Neuronal stem cell (in vitro differentiated cells): Measurements from ENCODE around the gene ADAP1.

ENCODE experiments used
- DNase-seq: peaks from one replicate; pipeline ENCODE4 v3.0.0-alpha.2; 2013; ENCODE audit warnings: low spot score
- H2AFZ ChIP-seq: one replicate; pipeline ENCODE4 v1.6.1; 2013; ENCODE audit warnings: mild to moderate bottlenecking, low read length, inconsistent platforms
- H2AK5ac ChIP-seq: 2 replicates; pipeline ENCODE4 v1.6.1; 2013; ENCODE audit warnings: low read depth, mild to moderate bottlenecking, inconsistent platforms, low read length, moderate library complexity, mixed read lengths
- H2BK120ac ChIP-seq: 2 replicates; pipeline ENCODE4 v1.6.1; 2013; ENCODE audit warnings: low read depth, mild to moderate bottlenecking, inconsistent platforms, low read length, moderate library complexity, mixed read lengths
- H2BK12ac ChIP-seq: one replicate; pipeline ENCODE4 v1.6.1; 2013; ENCODE audit warnings: low read length, inconsistent platforms
- H2BK15ac ChIP-seq: 2 replicates; pipeline ENCODE4 v1.6.1; 2013; ENCODE audit warnings: mild to moderate bottlenecking, low read length, inconsistent platforms, mixed read lengths
- H2BK5ac ChIP-seq: one replicate; pipeline ENCODE4 v1.6.1; 2013; ENCODE audit warnings: inconsistent platforms, mild to moderate bottlenecking, low read length, moderate library complexity
- H3K14ac ChIP-seq: one replicate; pipeline ENCODE4 v1.6.1; 2013; ENCODE audit warnings: low read length, inconsistent platforms
- H3K18ac ChIP-seq: 2 replicates; pipeline ENCODE4 v1.6.1; 2013; ENCODE audit warnings: low read length, inconsistent platforms
- H3K23ac ChIP-seq: 2 replicates; pipeline ENCODE4 v1.6.1; 2013; ENCODE audit warnings: low read depth, mild to moderate bottlenecking, mixed read lengths, low read length, inconsistent platforms; ENCODE audit not compliant: poor library complexity
- H3K27ac ChIP-seq: replicated peaks from 3 replicates; pipeline ENCODE4 v1.5.1; 2013; ENCODE audit warnings: low read length, inconsistent platforms
- H3K27me3 ChIP-seq, 3 experiments: 2 replicates each; pipeline ENCODE4 v1.6.1; 2013; ENCODE audit warnings: low read length in 3 of 3, mild to moderate bottlenecking in 2 of 3, inconsistent platforms in 1 of 3, low read depth in 1 of 3, mixed read lengths in 1 of 3, moderate library complexity in 1 of 3; ENCODE audit not compliant: control insufficient read depth in 3 of 3, insufficient read depth in 3 of 3
- H3K36me3 ChIP-seq, 2 donors: replicated peaks in 1 of 2; 2 replicates each; pipeline ENCODE4 v1.6.1; 2013; ENCODE audit warnings: low read length in 2 of 2; ENCODE audit not compliant: control insufficient read depth in 2 of 2, insufficient read depth in 2 of 2
- H3K4ac ChIP-seq: 2 replicates; pipeline ENCODE4 v1.6.1; 2013; ENCODE audit warnings: inconsistent platforms, mild to moderate bottlenecking, low read length, moderate library complexity
- H3K4me1 ChIP-seq, 2 donors: 1 replicate in 1 of 2; 2 replicates in 1 of 2; pipeline ENCODE4 v1.6.1; 2013; ENCODE audit warnings: low read length in 2 of 2, low read depth in 1 of 2; ENCODE audit not compliant: control insufficient read depth in 2 of 2, insufficient read depth in 1 of 2
- H3K4me2 ChIP-seq: one replicate; pipeline ENCODE4 v1.6.1; 2013; ENCODE audit warnings: mild to moderate bottlenecking, low read length, inconsistent platforms; ENCODE audit not compliant: insufficient read depth, poor library complexity, severe bottlenecking
- H3K4me3 ChIP-seq, 2 donors: 2 replicates each; pipeline ENCODE4 v1.5.1; 2013; ENCODE audit warnings: low read length in 2 of 2, mild to moderate bottlenecking in 2 of 2, inconsistent platforms in 1 of 2, moderate library complexity in 1 of 2
- H3K79me1 ChIP-seq: one replicate; pipeline ENCODE4 v1.6.1; 2013; ENCODE audit warnings: low read depth, mild to moderate bottlenecking, inconsistent platforms, low read length, moderate library complexity
- H3K9ac ChIP-seq: one replicate; pipeline ENCODE4 v1.6.1; 2013; ENCODE audit warnings: mild to moderate bottlenecking, low read depth, low read length, inconsistent platforms; ENCODE audit not compliant: poor library complexity
- H3K9me3 ChIP-seq, 2 donors: replicated peaks in 1 of 2; 2 replicates each; pipeline versions ENCODE3 to v1.6.1; 2013; ENCODE audit warnings: low read length in 2 of 2, mild to moderate bottlenecking in 2 of 2, inconsistent platforms in 1 of 2, low read depth in 1 of 2, mixed read lengths in 1 of 2, moderate library complexity in 1 of 2; ENCODE audit not compliant: control insufficient read depth in 2 of 2, insufficient read depth in 1 of 2
- H4K8ac ChIP-seq: one replicate; pipeline ENCODE4 v1.6.1; 2013; ENCODE audit warnings: low read depth, mild to moderate bottlenecking, inconsistent platforms, low read length, moderate library complexity
- H4K91ac ChIP-seq: one replicate; pipeline ENCODE4 v1.6.1; 2013; ENCODE audit warnings: low read length, low read depth, mild to moderate bottlenecking, inconsistent platforms; ENCODE audit not compliant: poor library complexity
- WGBS, 2 donors: extraction: QIAGEN DNeasy Blood & Tissue Kit; methylation state at CpG; one replicate each; pipeline ENCODE4 v1.1.7; 2013; ENCODE audit warnings: missing lambda C conversion rate in 2 of 2, mixed read lengths in 1 of 2; ENCODE audit not compliant: insufficient read length in 2 of 2, insufficient replicate concordance in 1 of 2; ENCODE audit errors: extremely low coverage in 2 of 2; 5-methylcytosine and 5-hydroxymethylcytosine counted together

Gene ADAP1

DNA sequence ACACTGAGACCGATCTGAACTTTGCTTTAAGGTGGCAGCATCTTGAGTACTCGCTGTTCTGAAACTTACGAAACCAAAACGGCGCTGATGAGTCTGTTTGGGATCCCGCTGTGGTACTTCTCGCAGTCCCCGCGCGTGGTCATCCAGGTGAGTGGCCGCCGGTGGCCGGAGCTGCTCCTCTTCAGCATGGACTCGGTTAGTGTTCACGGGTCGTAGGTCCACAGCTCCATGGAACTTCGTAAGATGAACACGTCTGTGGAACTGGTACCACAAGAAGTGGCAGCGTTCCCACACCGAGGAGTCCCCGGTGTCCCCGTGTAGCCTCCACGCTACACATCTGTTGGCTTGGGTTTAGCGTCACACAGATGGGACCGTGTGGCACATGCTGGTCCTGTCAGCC is 88.6 kb downstream of the ADAP1 start:
- no peak overlapping the region for H2BK5ac ChIP-seq
- no peak overlapping the region for H2BK120ac ChIP-seq
- no peaks in the 10 kb centered on the region for H3K4me1 ChIP-seq
- no peak overlapping the region for H2AK5ac ChIP-seq
- peaks cover 0 to 2% of the 10 kb centered on the region in 2 donors for H3K9me3 ChIP-seq
- no peak for DNase-seq
- no peaks in the 10 kb centered on the region for H3K27me3 ChIP-seq
- H3K18ac ChIP-seq, result no peak overlapping the region
- H3K4me3 ChIP-seq, result no peak overlapping the region
- no peak overlapping the region for H3K4ac ChIP-seq
- H2BK12ac ChIP-seq, result no peak overlapping the region
- H4K91ac ChIP-seq, result no peak overlapping the region
- H4K8ac ChIP-seq, result no peak overlapping the region
- H3K23ac ChIP-seq, result no peak overlapping the region
- H2BK15ac ChIP-seq, result no peak overlapping the region
- H3K9ac ChIP-seq, result no peak overlapping the region
- peaks cover 5% of the 10 kb centered on the region for H3K79me1 ChIP-seq
- no peak overlapping the region for H3K14ac ChIP-seq
- H3K4me2 ChIP-seq, result no peak overlapping the region
- H2AFZ ChIP-seq, result no peak overlapping the region
- no CpG with 5 or more reads among the region's 25 CpGs for WGBS, 2 donors
- H3K27ac ChIP-seq, result no peak overlapping the region
- peaks cover 44 to 87% of the 10 kb centered on the region in 2 donors for H3K36me3 ChIP-seq

DNA sequence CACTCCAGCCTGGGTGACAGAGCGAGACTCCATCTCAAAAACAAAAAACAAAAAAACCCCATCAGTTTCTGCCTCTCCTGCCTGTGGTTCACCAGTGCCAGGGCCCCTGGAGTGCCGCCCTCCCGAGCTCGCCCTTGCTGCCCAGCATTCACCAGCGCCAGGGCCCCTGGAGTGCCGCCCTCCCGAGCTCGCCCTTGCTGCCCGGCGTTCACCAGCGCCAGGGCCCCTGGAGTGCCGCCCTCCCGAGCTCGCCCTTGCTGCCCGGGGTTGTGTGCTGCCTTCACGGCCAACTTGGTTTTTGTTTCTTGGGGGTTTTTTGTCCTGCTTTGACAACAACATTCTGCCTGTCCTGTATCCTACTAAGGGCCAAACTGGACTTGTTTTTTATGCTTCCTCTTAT is 91.4 kb downstream of the ADAP1 start:
- Histone ChIP-seq H3K4me2 (no peak overlapping the region), H3K23ac (no peak overlapping the region), H3K9me3 (peaks cover 0 to 2% of the 10 kb centered on the region in 2 donors), H2AFZ (no peak overlapping the region), H2BK15ac (no peak overlapping the region), H3K27me3 (no peaks in the 10 kb centered on the region), H3K4me1 (no peaks in the 10 kb centered on the region), H2BK120ac (no peak overlapping the region), H3K79me1 (peaks cover 3% of the 10 kb centered on the region), H2AK5ac (no peak overlapping the region), H3K4me3 (no peak overlapping the region), H4K91ac (no peak overlapping the region), H3K14ac (no peak overlapping the region), H2BK12ac (no peak overlapping the region), H3K27ac (no peak overlapping the region), H3K18ac (no peak overlapping the region), H4K8ac (no peak overlapping the region), H3K36me3 (peaks cover 50 to 91% of the 10 kb centered on the region in 2 donors), H3K9ac (no peak overlapping the region), H3K4ac (no peak overlapping the region), H2BK5ac (no peak overlapping the region)
- no peak for DNase-seq
- WGBS, 2 donors, result no CpG with 5 or more reads among the region's 16 CpGs

DNA sequence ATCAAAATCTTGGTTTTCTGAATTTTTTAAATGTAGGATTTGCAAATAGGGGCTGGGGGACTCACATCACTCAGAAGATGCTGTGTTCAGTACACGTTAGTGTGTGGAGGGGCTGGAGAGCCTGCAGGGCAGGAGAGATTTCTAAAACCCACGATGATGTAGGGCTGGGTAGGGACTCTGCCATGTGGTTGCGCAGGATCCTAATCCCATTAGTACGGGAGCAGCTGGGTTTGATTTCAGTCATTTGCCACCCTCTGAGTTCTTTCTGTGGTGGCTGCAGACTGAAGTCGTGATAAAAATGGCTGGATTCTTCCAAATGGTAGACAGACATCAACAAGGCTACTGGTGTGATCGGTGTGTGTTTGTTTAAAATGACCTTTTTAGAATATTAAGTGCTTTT is 92.3 kb downstream of the ADAP1 start:
- no CpG with 5 or more reads among the region's 6 CpGs for WGBS, 2 donors

DNA sequence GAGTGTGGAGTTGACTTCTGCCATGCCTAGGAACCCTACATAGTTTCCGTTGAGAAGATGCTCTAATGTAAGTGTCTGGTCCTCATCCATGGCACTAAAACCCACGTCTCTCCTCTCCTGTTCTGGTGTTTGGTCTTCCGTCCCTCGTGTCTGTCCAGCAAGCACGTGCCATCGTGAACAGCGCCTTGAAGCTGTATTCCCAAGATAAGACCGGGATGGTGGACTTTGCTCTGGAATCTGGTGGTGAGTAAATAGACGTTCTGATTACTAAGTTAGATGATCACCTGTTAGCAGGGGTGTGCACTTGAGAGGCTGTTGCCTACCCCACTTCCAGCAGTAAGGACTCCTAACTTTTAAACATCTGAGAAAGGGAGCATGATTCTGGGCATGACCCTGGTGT is 93.3 kb downstream of the ADAP1 start:
- Histone ChIP-seq H3K14ac (no peak overlapping the region), H3K4ac (no peak overlapping the region), H3K27ac (no peak overlapping the region), H2BK12ac (no peak overlapping the region), H2BK15ac (no peak overlapping the region), H3K36me3 (peaks cover 50 to 94% of the 10 kb centered on the region in 2 donors), H2BK120ac (no peak overlapping the region), H4K91ac (no peak overlapping the region), H2AFZ (no peak overlapping the region), H2BK5ac (no peak overlapping the region), H2AK5ac (no peak overlapping the region), H3K9me3 (no peaks in the 10 kb centered on the region), H3K4me3 (no peak overlapping the region), H3K18ac (no peak overlapping the region), H4K8ac (no peak overlapping the region), H3K4me2 (no peak overlapping the region), H3K23ac (no peak overlapping the region), H3K9ac (no peak overlapping the region), H3K27me3 (no peaks in the 10 kb centered on the region), H3K4me1 (no peaks in the 10 kb centered on the region), H3K79me1 (peaks cover 4% of the 10 kb centered on the region)
- WGBS, 2 donors, result no CpG with 5 or more reads among the region's 9 CpGs
- no peak for DNase-seq

More for the DNA sequence above, 92.3 kb downstream of the ADAP1 start:
- Histone ChIP-seq H3K79me1 (no peaks in the 10 kb centered on the region), H2BK12ac (no peak overlapping the region), H3K23ac (no peak overlapping the region), H2AFZ (no peak overlapping the region), H3K9me3 (peaks cover 0 to 2% of the 10 kb centered on the region in 2 donors), H3K14ac (no peak overlapping the region), H3K4me3 (no peak overlapping the region), H4K8ac (no peak overlapping the region), H4K91ac (no peak overlapping the region), H2BK120ac (no peak overlapping the region), H2BK5ac (no peak overlapping the region), H3K9ac (no peak overlapping the region), H2BK15ac (no peak overlapping the region), H3K4me1 (no peaks in the 10 kb centered on the region), H3K27me3 (no peaks in the 10 kb centered on the region), H3K4ac (no peak overlapping the region), H2AK5ac (no peak overlapping the region), H3K4me2 (no peak overlapping the region), H3K27ac (no peak overlapping the region), H3K36me3 (peaks cover 47 to 91% of the 10 kb centered on the region in 2 donors), H3K18ac (no peak overlapping the region)
- DNase-seq, result no peak
